ENCODE results near the gene OR10H4. TPM values are rescaled to one million over a fixed set of nuclear protein-coding genes. Genes with fewer than 3 reads are reported as not detected.

The OR10H4 gene
- total and polyA plus RNA-seq, 2 of the 8 experiments (the other 6 are each of a cell fraction or from before 2014, with no cell fraction given) = not detected

DNA sequence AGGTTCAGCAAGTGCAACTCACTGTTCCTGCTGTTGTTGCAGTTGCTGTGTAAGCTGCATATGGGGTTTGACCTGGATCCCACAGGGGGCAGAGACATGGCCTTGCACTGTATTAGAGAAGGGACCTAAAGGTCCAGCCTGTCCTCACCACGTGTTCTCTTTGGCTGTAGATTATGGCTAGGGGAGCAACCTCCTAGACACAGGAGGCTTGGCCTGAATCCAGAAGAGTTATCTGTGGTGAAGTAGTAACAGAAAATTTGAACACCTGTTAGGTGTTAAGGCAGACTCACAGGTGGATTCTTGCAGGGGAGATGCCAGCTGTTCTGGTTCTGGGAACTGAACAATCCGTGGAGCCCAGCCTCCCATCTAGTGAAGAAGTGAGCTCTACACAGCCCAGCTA, 11.0 kb upstream of the OR10H4 start:
- Histone ChIP-seq H3K23ac (ENCODE audit: insufficient read length) (no peak overlapping the region), H3K4me3 (ENCODE audit: extremely low read depth in 1 of 4, insufficient read depth in 2 of 4, low read depth in 3 of 4, low read length in 4 of 4) (no peak overlapping the region), H2AK5ac (ENCODE audit: low read depth, low read length) (no peak overlapping the region), H3K36me3 (ENCODE audit: control insufficient read depth in 2 of 4, insufficient read depth in 4 of 4, low read length in 3 of 4) (no peaks in the 10 kb centered on the region), H2BK15ac (ENCODE audit: low read length) (no peak overlapping the region), H3K27me3 (replicated peaks in 1 of 4; ENCODE audit: control insufficient read depth in 3 of 4, extremely low read depth in 1 of 4, insufficient read depth in 3 of 4, low read length in 3 of 4) (no peaks in the 10 kb centered on the region), H4K91ac (replicated peaks; ENCODE audit: insufficient read length, low read length) (no peak overlapping the region), H3K4me2 (ENCODE audit: insufficient read depth in 1 of 2, low read depth in 2 of 2, low read length in 2 of 2) (no peak overlapping the region), H3K14ac (ENCODE audit: insufficient read length) (no peak overlapping the region), H3K23me2 (ENCODE audit: low read depth, low read length) (no peaks in the 10 kb centered on the region), H3K9me3 (ENCODE audit: insufficient read depth in 2 of 2, low read depth in 1 of 2, low read length in 1 of 2) (peaks cover 62 to 82% of the 10 kb centered on the region in 2 experiments), H2BK5ac (ENCODE audit: low read depth, low read length) (no peak overlapping the region), H3K9ac (replicated peaks in 1 of 4; ENCODE audit: extremely low read depth in 1 of 4, low read depth in 3 of 4, low read length in 3 of 4) (no peak overlapping the region), H3K4me1 (replicated peaks in 1 of 4; ENCODE audit: control insufficient read depth in 3 of 4, insufficient read depth in 4 of 4, low read length in 3 of 4) (no peaks in the 10 kb centered on the region), H4K5ac (ENCODE audit: insufficient read length, low read depth, low read length) (no peak overlapping the region), H4K8ac (ENCODE audit: extremely low read depth, insufficient read depth, low read length) (no peak overlapping the region), H2BK120ac (replicated peaks; ENCODE audit: low read depth, low read length) (no peak overlapping the region), H2BK12ac (ENCODE audit: low read depth, low read length) (no peak overlapping the region), H3K56ac (replicated peaks; ENCODE audit: insufficient read length, low read depth, low read length) (no peak overlapping the region), H3K79me2 (ENCODE audit: control insufficient read depth in 1 of 2, insufficient read depth in 2 of 2, low read length in 2 of 2) (no peaks in the 10 kb centered on the region), H3K4ac (replicated peaks; ENCODE audit: insufficient read length, low read depth, low read length) (no peak overlapping the region), H3K27ac (ENCODE audit: low read depth, low read length) (no peak overlapping the region), H2BK20ac (ENCODE audit: low read length) (no peak overlapping the region), H2AFZ (ENCODE audit: low read length) (no peak overlapping the region), H3K79me1 (ENCODE audit: low read depth, low read length) (no peaks in the 10 kb centered on the region), H3K18ac (ENCODE audit: extremely low read depth, low read length) (no peak overlapping the region), H4K20me1 (replicated peaks in 1 of 2; ENCODE audit: control insufficient read depth in 1 of 2, insufficient read depth in 2 of 2, low read length in 2 of 2) (no peaks in the 10 kb centered on the region)
- WGBS, 2 experiments (ENCODE audit: extremely low coverage in 1 of 2, insufficient coverage in 1 of 2, insufficient read length in 1 of 2, insufficient replicate concordance in 2 of 2, low coverage in 1 of 2, low lambda C conversion rate in 2 of 2, missing lambda C conversion rate in 1 of 2) = 46% methylated on average over 2 of the region's 2 CpGs; no CpG with 5 or more reads in 1 of the 2 experiments
- POLR2A ChIA-PET (ENCODE audit: partially characterized antibody) = no interaction called here
- no peak for FAIRE-seq
- no peak for DNase-seq (ENCODE audit: low read depth in 1 of 2, low spot score in 2 of 2)
- TF ChIP-seq, protein P1, sequence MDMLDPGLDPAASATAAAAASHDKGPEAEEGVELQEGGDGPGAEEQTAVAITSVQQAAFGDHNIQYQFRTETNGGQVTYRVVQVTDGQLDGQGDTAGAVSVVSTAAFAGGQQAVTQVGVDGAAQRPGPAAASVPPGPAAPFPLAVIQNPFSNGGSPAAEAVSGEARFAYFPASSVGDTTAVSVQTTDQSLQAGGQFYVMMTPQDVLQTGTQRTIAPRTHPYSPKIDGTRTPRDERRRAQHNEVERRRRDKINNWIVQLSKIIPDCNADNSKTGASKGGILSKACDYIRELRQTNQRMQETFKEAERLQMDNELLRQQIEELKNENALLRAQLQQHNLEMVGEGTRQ (IDR thresholded peaks at IDR 0.05; ENCODE audit: low read length) = no peak
- TF ChIP-seq RNF2 (IDR thresholded peaks at IDR 0.05; ENCODE audit: borderline replicate concordance, low read depth, low read length, missing control alignments, poor library complexity, severe bottlenecking) (no peak), CTBP2 (IDR thresholded peaks at IDR 0.05; ENCODE audit: borderline replicate concordance, insufficient read depth, insufficient read length, low read length) (no peak), CHD2 (IDR thresholded peaks at IDR 0.05; ENCODE audit: low read length) (no peak), TAF7 (optimal IDR thresholded peaks at IDR 0.05; ENCODE audit: borderline replicate concordance, low read depth, low read length) (no peak), RFX5 (IDR thresholded peaks at IDR 0.05; ENCODE audit: borderline replicate concordance, low read depth, low read length) (no peak), KDM5A (IDR thresholded peaks at IDR 0.05; ENCODE audit: low read length) (no peak), ZNF274 (IDR thresholded peaks at IDR 0.05; ENCODE audit: borderline replicate concordance, extremely low read depth, low read length) (no peak)
- CTCF ChIA-PET (ENCODE audit: partially characterized antibody) = no interaction called here

Data from H1 (cell line).